ENCODE measurements around the gene TRPV6. TPM values are rescaled to one million over a fixed set of nuclear protein-coding genes. Genes with fewer than 3 reads are reported as not detected.

TRPV6 gene
- total RNA-seq: not detected
- long read RNA-seq, donor 1: 0 reads
- long read RNA-seq, donor 2: 0 reads

- peak; percentile 66 for DNase-seq (ENCODE audit: low spot score)
- intact Hi-C loops (cut with DNase I): no loop called here
Observed at GRCh38 chr7:142885311-142886230, at the start of gene TRPV6. Gene TRPV6, minus strand, starts transcription at chr7:142885745.

GRCh38 chr7:142934056-142934455, 48.5 kb upstream of the TRPV6 start:
- no peak for DNase-seq (ENCODE audit: low spot score)
- intact Hi-C loops (cut with DNase I): no loop called here

GRCh38 chr7:142933624-142934023, 48.1 kb upstream of the TRPV6 start, which contains the start of gene TRPV5:
Gene TRPV5, minus strand, starts transcription at chr7:142933746. Its CDS starts 287 bp downstream, at chr7:142933459.
- DNase-seq (ENCODE audit: low spot score): no peak
- intact Hi-C loops (cut with DNase I): loop anchor here in 1 of 2 donors (1.0 kb wide), 1 partner anchor 27 kb away; no protein-coding TSS in a partner anchor

- intact Hi-C loops (cut with DNase I): loop anchor here in 1 of 2 donors (1.0 kb wide), 1 partner anchor 27 kb away; no protein-coding TSS in a partner anchor
Observed at GRCh38 chr7:142933092-142933475, 47.5 kb upstream of the TRPV6 start.

GRCh38 chr7:142932386-142933091, 47.0 kb upstream of the TRPV6 start:
- DNase-seq (ENCODE audit: low spot score): no peak
- intact Hi-C loops (cut with DNase I): loop anchor here in 1 of 2 donors (1.0 kb wide), 1 partner anchor 26 kb away; no protein-coding TSS in a partner anchor

More at GRCh38 chr7:142933092-142933475, 47.5 kb upstream of the TRPV6 start:
- peak; percentile 48 for DNase-seq (ENCODE audit: low spot score)

- no peak for DNase-seq (ENCODE audit: low spot score)
- intact Hi-C loops (cut with DNase I): no loop called here
Observed at GRCh38 chr7:142930126-142930730, 44.7 kb upstream of the TRPV6 start.

GRCh38 chr7:142927949-142928348, 42.4 kb upstream of the TRPV6 start:
- no peak for DNase-seq (ENCODE audit: low spot score)
- intact Hi-C loops (cut with DNase I): no loop called here

- intact Hi-C loops (cut with DNase I): no loop called here
- DNase-seq (ENCODE audit: low spot score): no peak
Observed at GRCh38 chr7:142927085-142927745, 41.7 kb upstream of the TRPV6 start.

GRCh38 chr7:142925413-142925812, 39.9 kb upstream of the TRPV6 start:
- no peak for DNase-seq (ENCODE audit: low spot score)
- intact Hi-C loops (cut with DNase I): no loop called here

- intact Hi-C loops (cut with DNase I): no loop called here
- DNase-seq (ENCODE audit: low spot score): no peak
Observed at GRCh38 chr7:142923391-142923790, 37.8 kb upstream of the TRPV6 start.

GRCh38 chr7:142919656-142920055, 34.1 kb upstream of the TRPV6 start:
- intact Hi-C loops (cut with DNase I): no loop called here
- no peak for DNase-seq (ENCODE audit: low spot score)

- DNase-seq (ENCODE audit: low spot score): no peak
- intact Hi-C loops (cut with DNase I): no loop called here
Observed at GRCh38 chr7:142918901-142919300, 33.4 kb upstream of the TRPV6 start.

GRCh38 chr7:142917447-142917846, 31.9 kb upstream of the TRPV6 start:
- no peak for DNase-seq (ENCODE audit: low spot score)
- intact Hi-C loops (cut with DNase I): no loop called here

GRCh38 chr7:142916508-142916907, 31.0 kb upstream of the TRPV6 start:
- no peak for DNase-seq (ENCODE audit: low spot score)
- intact Hi-C loops (cut with DNase I): no loop called here

GRCh38 chr7:142915315-142915714, 29.8 kb upstream of the TRPV6 start:
- DNase-seq (ENCODE audit: low spot score): no peak
- intact Hi-C loops (cut with DNase I): no loop called here

GRCh38 chr7:142914121-142914520, 28.6 kb upstream of the TRPV6 start:
- DNase-seq (ENCODE audit: low spot score): no peak
- intact Hi-C loops (cut with DNase I): no loop called here

GRCh38 chr7:142913566-142913965, 28.0 kb upstream of the TRPV6 start:
- intact Hi-C loops (cut with DNase I): no loop called here
- DNase-seq (ENCODE audit: low spot score): no peak

- DNase-seq (ENCODE audit: low spot score): no peak
- intact Hi-C loops (cut with DNase I): no loop called here
Observed at GRCh38 chr7:142913051-142913450, 27.5 kb upstream of the TRPV6 start.

GRCh38 chr7:142910481-142910880, 24.9 kb upstream of the TRPV6 start:
- intact Hi-C loops (cut with DNase I): no loop called here
- DNase-seq (ENCODE audit: low spot score): no peak
